GM12878 (cell line): Measurements from ENCODE around the gene ZNF331. TPM values are rescaled to one million over a fixed set of nuclear protein-coding genes. Genes with fewer than 3 reads are reported as not detected.
A peak's percentile ranks its signal among the peaks of the same experiment; 100 is the strongest.
"Not testable (repeated sequence)": the region's sequence is repeated elsewhere in the genome, so short reads cannot be mapped to it uniquely, and the experiment has no call there.

Experiments
- ATAC-seq: fragments of 200-7000 bp; cut with Tn5 transposase; 3 replicates; pipeline ENCODE4 v1.9.1; 2020; ENCODE audit warnings: mild to moderate bottlenecking, moderate library complexity
- BruUV-seq: library from RNA; stranded (reverse); fragments of 400-500 nt; replicated peaks from 2 replicates; lab custom pipeline; 2021; lab: Mats Ljungman, UMichigan
- CTCF ChIA-PET: fragments of 300-600 bp; sonication (Branson Sonifier 250); formaldehyde crosslinking; extraction: SDS; loops from one replicate; lab custom pipeline; 2021; ENCODE audit warnings: inconsistent platforms; lab: Yijun Ruan, JAX
- POLR2A ChIA-PET: fragments of 350-600 bp; formaldehyde crosslinking; extraction: SDS; loops from one replicate; lab custom pipeline; 2021; ENCODE audit warnings: inconsistent platforms; lab: Charles Lee
- RAD21 ChIA-PET: fragments of 300-600 bp; sonication (Branson Sonifier 250); formaldehyde crosslinking; loops from one replicate; lab custom pipeline; 2023; ENCODE audit warnings: antibody characterized with exemption; ENCODE audit not compliant: unreplicated experiment; lab: Charles Lee
- SMC1A ChIA-PET: fragments of 300-600 bp; sonication (Branson Sonifier 250); formaldehyde crosslinking; loops from one replicate; lab custom pipeline; 2023; ENCODE audit not compliant: unreplicated experiment, uncharacterized antibody; lab: Charles Lee
- DNase-seq: peaks from one replicate; pipeline ENCODE4 v3.0.0-alpha.2; 2011; ENCODE audit warnings: low read depth, low spot score
- FAIRE-seq: peaks from 3 replicates; lab custom pipeline; 2011; peaks lifted over from hg19 to GRCh38; lab: Jason Lieb, UNC
- H2AFZ ChIP-seq: 2 replicates; pipeline ENCODE4 v1.6.0; 2011; ENCODE audit warnings: low read depth, low read length, control low read depth; ENCODE audit not compliant: control insufficient read depth
- H3K27ac ChIP-seq: 2 replicates; pipeline ENCODE4 v1.5.1; 2011; ENCODE audit warnings: control low read depth; ENCODE audit not compliant: control insufficient read depth, insufficient read depth
- H3K27me3 ChIP-seq, 2 experiments: replicated peaks in 1 of 2; 2 replicates each; pipeline versions ENCODE4 v1.6.0 to v1.6.1; 2011; ENCODE audit warnings: low read length in 1 of 2; ENCODE audit not compliant: control insufficient read depth in 2 of 2, insufficient read depth in 2 of 2
- H3K36me3 ChIP-seq, 2 experiments: 2 replicates each; pipeline ENCODE4 v1.5.1; 2011; ENCODE audit warnings: low read length in 1 of 2; ENCODE audit not compliant: control insufficient read depth in 2 of 2, insufficient read depth in 2 of 2
- H3K4me1 ChIP-seq: 2 replicates; pipeline ENCODE4 v1.6.1; 2011; ENCODE audit warnings: mild to moderate bottlenecking, low read length, moderate library complexity, mixed read lengths; ENCODE audit not compliant: control insufficient read depth, insufficient read depth
- H3K4me2 ChIP-seq: 2 replicates; pipeline ENCODE4 v1.6.0; 2011; ENCODE audit warnings: control low read depth; ENCODE audit not compliant: control insufficient read depth, insufficient read depth
- H3K4me3 ChIP-seq: fragments of 200-600 bp; sonication (generic); 2 replicates; pipeline ENCODE4 v1.5.1; 2016
- H3K79me2 ChIP-seq: 2 replicates; pipeline ENCODE4 v1.6.0; 2011; ENCODE audit warnings: low read length; ENCODE audit not compliant: control insufficient read depth, insufficient read depth
- H3K9ac ChIP-seq: 2 replicates; pipeline ENCODE4 v1.8.0; 2011; ENCODE audit warnings: low read length, control low read depth, mixed read lengths; ENCODE audit not compliant: control insufficient read depth, insufficient read depth
- H3K9me3 ChIP-seq: replicated peaks from 3 replicates; pipeline ENCODE4 v1.5.1; 2011; ENCODE audit warnings: mild to moderate bottlenecking, low read length; ENCODE audit not compliant: control insufficient read depth, insufficient read depth
- H4K20me1 ChIP-seq: 2 replicates; pipeline ENCODE4 v1.6.0; 2011; ENCODE audit not compliant: control insufficient read depth, insufficient read depth
- IKZF1 ChIP-seq: fragments of 450-650 bp; conservative IDR thresholded peaks from 2 replicates; pipeline ENCODE4 v1.6.1; 2017; ENCODE audit warnings: antibody characterized with exemption, mild to moderate bottlenecking
- RAD21 ChIP-seq: IDR thresholded peaks from 2 replicates; pipeline ENCODE4 v1.6.1; 2011; ENCODE audit warnings: mild to moderate bottlenecking, low read depth, low read length, moderate library complexity; ENCODE audit not compliant: insufficient read depth
- SMC3 ChIP-seq: IDR thresholded peaks from 2 replicates; pipeline ENCODE4 v1.6.1; 2011; ENCODE audit warnings: low read length, improper control_type of control experiment, borderline replicate concordance
- WGBS: methylation state at CpG from one replicate; pipeline ENCODE4 v1.1.6; 2016; ENCODE audit warnings: low lambda C conversion rate; ENCODE audit not compliant: insufficient replicate concordance, insufficient coverage; ENCODE audit errors: missing lambda C conversion rate; 5-methylcytosine and 5-hydroxymethylcytosine counted together
- in situ Hi-C: fragments of 300-500 bp; cut with MboI; formaldehyde crosslinking; loops from 9 replicates; pipeline ENCODE4 v1.14.3; 2018; ENCODE audit warnings: mixed read lengths
- intact Hi-C: fragments of 100-400 bp; cut with micrococcal nuclease; formaldehyde crosslinking; loops from one replicate; pipeline ENCODE4 v1.14.2; 2022; ENCODE audit not compliant: unreplicated experiment
- polyA plus RNA-seq, 11 experiments: library from polyadenylated mRNA; depleted of rRNA in 4 of 11; unstranded in 6 of 11; stranded (reverse) in 5 of 11; fragments of >200 nt; fragmentation: Nextera tagmentation in 4 of 11; fragmentation: Illumina TruSeq in 1 of 11; extraction: Ambion mirVana in 4 of 11; extraction: Trizol in 1 of 11; gene quantifications; 1 replicate in 1 of 11; 2 replicates in 10 of 11; pipeline versions ENCODE4 v1.2.1 to v1.2.3, GENCODE V29; 2011 to 2016; ENCODE audit warnings: inconsistent platforms in 2 of 11, missing spikeins in 2 of 11, low read depth in 1 of 11
- total RNA-seq, 4 experiments: library from RNA; depleted of rRNA in 3 of 4; stranded (reverse); fragments of >200 nt in 3 of 4; fragmentation: Illumina TruSeq in 1 of 4; extraction: Trizol in 1 of 4; gene quantifications; 2 replicates each; pipeline versions ENCODE4 v1.2.1 to v1.2.3, GENCODE V29; 2013 to 2021
- TF ChIP-seq, protein P1 (sequence below), 3 experiments: IDR thresholded peaks in 2 of 3; conservative IDR thresholded peaks in 1 of 3; 2 replicates each; pipeline ENCODE4 v1.5.1; 2011; ENCODE audit warnings: low read depth in 3 of 3, low read length in 3 of 3, mild to moderate bottlenecking in 3 of 3, control low read depth in 2 of 3, moderate library complexity in 2 of 3, inconsistent platforms in 1 of 3, mixed read lengths in 1 of 3; ENCODE audit not compliant: control insufficient read depth in 2 of 3, insufficient read depth in 1 of 3; ENCODE audit errors: extremely low read depth in 1 of 3

ZNF331 gene
- total and polyA plus RNA-seq, 10 of the 15 experiments (the other 5 are each of a cell fraction or from before 2014, with no cell fraction given) = 2.6 to 11.5 (median 5.3) TPM

DNA sequence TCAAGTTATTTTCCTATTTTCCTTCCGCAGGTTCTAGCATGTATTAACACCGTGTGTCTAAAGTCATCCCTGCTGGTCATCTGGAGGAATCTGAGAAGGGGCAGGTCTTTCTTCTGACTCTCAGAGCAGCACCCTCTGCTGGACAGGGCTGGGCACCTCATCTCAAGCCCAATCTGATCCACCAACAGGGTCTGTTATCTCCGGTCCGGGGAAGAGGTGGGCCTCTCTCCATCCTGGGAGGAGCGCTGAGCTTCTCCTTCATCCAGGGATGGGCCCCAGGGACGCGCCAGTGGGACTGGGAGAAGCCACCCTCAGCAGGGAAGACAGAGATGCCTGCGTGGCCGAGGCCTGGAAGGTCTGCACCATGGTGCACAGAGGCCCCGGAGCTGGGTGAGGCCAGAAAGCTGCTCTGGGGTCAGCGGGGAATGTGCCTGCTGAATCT, 26.0 kb upstream of the ZNF331 start:
- ChIA-PET CTCF (no interaction called here), RAD21 (no interaction called here), SMC1A (no interaction called here), POLR2A (no interaction called here)
- Histone ChIP-seq H3K27ac (no peak overlapping the region), H3K79me2 (no peaks in the 10 kb centered on the region), H3K27me3 (no peaks in the 10 kb centered on the region), H3K9me3 (no peaks in the 10 kb centered on the region; the same call in 2 of the 3 replicates), H3K4me1 (no peaks in the 10 kb centered on the region), H3K36me3 (no peaks in the 10 kb centered on the region), H3K9ac (no peak overlapping the region), H3K4me2 (no peak overlapping the region), H3K4me3 (no peak overlapping the region), H2AFZ (no peak overlapping the region), H4K20me1 (no peaks in the 10 kb centered on the region)
- ATAC-seq (peak; percentile 71), FAIRE-seq (no peak), DNase-seq (no peak)
- TF ChIP-seq IKZF1 (no peak), SMC3 (peak; percentile 33; the same call in 1 of the 2 replicates), RAD21 (peak; percentile 7; the same call in 1 of the 2 replicates)
- TF ChIP-seq, protein P1, sequence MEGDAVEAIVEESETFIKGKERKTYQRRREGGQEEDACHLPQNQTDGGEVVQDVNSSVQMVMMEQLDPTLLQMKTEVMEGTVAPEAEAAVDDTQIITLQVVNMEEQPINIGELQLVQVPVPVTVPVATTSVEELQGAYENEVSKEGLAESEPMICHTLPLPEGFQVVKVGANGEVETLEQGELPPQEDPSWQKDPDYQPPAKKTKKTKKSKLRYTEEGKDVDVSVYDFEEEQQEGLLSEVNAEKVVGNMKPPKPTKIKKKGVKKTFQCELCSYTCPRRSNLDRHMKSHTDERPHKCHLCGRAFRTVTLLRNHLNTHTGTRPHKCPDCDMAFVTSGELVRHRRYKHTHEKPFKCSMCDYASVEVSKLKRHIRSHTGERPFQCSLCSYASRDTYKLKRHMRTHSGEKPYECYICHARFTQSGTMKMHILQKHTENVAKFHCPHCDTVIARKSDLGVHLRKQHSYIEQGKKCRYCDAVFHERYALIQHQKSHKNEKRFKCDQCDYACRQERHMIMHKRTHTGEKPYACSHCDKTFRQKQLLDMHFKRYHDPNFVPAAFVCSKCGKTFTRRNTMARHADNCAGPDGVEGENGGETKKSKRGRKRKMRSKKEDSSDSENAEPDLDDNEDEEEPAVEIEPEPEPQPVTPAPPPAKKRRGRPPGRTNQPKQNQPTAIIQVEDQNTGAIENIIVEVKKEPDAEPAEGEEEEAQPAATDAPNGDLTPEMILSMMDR (IDR thresholded peaks at IDR 0.05 in 2 of 3, conservative IDR thresholded peaks at IDR 0.05 in 1 of 3; ENCODE audit: control insufficient read depth in 2 of 3, extremely low read depth in 1 of 3, insufficient read depth in 1 of 3, low read depth in 3 of 3, low read length in 3 of 3) = peak; percentile 11 to 38 (median 36); a peak in 4 of 6 replicates
- BruUV-seq = no TSS peak
- intact Hi-C loops (no loop called here), in situ Hi-C loops (no loop called here)
- 14% methylated on average over 11 of the region's 11 CpGs for WGBS

DNA sequence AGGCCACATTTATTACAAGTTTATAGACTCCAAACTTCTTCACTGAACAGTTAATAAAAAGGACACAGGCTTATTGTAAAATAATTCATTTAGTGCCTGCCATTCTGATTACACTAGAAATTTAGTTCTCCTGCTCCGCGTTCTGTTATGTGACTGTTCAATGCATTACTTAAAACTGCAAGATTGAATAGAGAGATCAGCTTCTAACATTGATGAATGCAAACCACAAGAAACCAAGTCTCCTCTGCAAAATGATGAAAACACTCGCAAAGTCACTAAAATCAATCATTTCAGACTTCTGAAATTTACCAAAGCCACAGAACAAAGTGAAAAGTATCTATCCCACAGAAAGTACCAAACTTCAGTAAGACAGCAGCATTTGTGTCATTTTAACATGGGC, 22.9 kb upstream of the ZNF331 start:
- H3K4me3 ChIP-seq, CTCF ChIA-PET, H3K36me3 ChIP-seq, SMC1A ChIA-PET, H3K9ac ChIP-seq, BruUV-seq, DNase-seq, RAD21 ChIA-PET, H4K20me1 ChIP-seq, H3K4me2 ChIP-seq, in situ Hi-C loops, H3K4me1 ChIP-seq, H3K27me3 ChIP-seq, H3K27ac ChIP-seq, POLR2A ChIA-PET, intact Hi-C loops, H3K9me3 ChIP-seq, H3K79me2 ChIP-seq, FAIRE-seq, H2AFZ ChIP-seq, ATAC-seq: not testable (repeated sequence)
- 88% methylated on average over 3 of the region's 3 CpGs for WGBS
